8988T (cell line): Measurements from ENCODE around the gene SF3B2.
"Not testable (repeated sequence)": the region's sequence is repeated elsewhere in the genome, so short reads cannot be mapped to it uniquely, and the experiment has no call there.

ENCODE experiments used
- DNase-seq: peaks from one replicate; pipeline ENCODE4 v3.0.0; 2011

The SF3B2 gene, protein sequence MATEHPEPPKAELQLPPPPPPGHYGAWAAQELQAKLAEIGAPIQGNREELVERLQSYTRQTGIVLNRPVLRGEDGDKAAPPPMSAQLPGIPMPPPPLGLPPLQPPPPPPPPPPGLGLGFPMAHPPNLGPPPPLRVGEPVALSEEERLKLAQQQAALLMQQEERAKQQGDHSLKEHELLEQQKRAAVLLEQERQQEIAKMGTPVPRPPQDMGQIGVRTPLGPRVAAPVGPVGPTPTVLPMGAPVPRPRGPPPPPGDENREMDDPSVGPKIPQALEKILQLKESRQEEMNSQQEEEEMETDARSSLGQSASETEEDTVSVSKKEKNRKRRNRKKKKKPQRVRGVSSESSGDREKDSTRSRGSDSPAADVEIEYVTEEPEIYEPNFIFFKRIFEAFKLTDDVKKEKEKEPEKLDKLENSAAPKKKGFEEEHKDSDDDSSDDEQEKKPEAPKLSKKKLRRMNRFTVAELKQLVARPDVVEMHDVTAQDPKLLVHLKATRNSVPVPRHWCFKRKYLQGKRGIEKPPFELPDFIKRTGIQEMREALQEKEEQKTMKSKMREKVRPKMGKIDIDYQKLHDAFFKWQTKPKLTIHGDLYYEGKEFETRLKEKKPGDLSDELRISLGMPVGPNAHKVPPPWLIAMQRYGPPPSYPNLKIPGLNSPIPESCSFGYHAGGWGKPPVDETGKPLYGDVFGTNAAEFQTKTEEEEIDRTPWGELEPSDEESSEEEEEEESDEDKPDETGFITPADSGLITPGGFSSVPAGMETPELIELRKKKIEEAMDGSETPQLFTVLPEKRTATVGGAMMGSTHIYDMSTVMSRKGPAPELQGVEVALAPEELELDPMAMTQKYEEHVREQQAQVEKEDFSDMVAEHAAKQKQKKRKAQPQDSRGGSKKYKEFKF

DNA sequence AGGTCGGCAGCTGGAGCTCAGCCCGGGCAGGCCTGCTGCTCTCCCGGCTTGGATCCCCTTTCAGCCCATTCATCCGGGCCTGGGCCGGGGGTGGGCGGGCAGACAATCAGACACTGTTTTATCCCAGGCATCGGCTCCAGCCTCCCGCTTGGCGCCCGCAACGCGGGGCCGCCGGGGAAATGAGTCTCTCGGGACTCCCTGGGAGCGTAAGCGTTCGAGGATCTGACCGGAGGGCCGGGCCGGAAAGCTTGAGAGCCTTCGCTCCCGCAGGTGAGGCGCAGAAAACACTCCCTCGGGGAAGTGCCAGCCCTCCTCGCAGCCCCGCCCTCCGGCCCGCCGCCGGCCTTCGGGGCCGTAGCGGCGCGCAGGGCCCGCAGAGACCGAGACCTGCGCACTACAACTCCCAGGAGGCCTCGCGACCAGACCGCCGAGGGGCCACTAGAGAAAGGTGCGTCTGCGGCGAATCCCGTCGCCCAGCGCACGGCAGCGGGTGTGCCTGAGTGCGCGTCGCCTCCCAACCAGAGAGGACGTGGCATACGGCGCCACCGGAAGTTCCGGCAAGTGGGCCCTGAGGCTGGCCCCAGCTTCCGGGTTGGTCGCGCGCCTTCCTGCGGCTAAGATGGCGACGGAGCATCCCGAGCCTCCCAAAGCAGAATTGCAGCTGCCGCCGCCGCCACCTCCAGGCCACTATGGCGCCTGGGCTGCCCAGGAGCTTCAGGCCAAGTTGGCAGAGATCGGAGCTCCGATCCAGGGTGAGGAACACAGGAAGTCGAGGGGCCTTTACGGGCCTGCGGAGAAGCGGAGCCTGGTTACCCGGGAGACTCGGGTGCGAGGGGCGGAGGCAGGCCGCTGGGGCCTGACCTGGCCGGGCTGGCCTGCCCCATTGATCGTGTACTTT is at the start of gene SF3B2:
SF3B2 (plus strand) TSS at position 599 of the 898 bp plus-strand sequence; CDS start at position 620, 21 bp downstream.
- DNase-seq = peak; percentile 98

DNA sequence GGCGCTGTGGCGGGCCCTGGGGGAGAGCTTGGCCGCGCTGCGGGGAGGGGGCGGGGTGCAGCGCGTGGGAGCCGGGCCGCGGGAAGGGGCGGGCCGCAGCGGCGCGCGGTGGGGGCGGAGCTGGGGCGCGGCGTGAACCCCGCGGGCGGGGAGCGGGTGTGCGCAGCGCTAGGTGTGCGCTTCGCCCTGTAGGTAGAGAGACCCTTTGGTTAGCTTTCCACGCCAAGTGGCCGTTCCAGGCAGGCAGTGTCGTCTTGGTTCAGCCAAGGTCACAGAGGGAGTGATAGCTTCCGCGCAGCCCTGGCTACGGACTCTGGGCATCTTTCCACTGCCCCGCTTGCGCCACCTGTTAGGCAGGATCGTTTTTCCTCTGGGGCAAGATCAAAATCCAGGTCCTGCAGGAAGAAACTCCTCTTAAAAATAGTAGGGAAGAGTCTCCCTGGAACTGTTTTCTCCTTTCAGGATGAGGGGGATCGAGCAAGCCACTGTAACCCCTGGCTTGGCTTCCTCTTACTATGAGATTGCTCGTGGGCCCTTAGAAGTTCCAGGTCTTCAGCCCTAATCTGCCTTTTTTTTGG is 49.4 kb upstream of the SF3B2 start:
- peak; percentile 55 for DNase-seq

DNA sequence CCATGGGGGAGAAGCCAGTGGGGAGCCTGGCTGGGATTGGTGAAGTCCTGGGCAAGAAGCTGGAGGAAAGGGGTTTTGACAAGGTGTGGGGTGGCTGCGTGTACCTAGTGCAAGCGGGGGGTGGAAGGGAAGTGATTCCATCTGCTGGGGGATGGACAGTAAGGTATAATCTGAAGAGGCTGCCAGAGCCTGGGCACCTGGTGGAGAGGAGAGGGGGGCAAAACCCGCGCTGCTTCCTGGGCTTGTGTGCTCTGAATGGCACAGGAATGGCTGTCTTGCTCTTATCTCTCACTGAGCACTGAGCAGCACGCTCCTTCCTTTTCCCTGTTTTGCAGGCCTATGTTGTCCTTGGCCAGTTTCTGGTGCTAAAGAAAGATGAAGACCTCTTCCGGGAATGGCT is 48.9 kb upstream of the SF3B2 start:
- DNase-seq = no peak

DNA sequence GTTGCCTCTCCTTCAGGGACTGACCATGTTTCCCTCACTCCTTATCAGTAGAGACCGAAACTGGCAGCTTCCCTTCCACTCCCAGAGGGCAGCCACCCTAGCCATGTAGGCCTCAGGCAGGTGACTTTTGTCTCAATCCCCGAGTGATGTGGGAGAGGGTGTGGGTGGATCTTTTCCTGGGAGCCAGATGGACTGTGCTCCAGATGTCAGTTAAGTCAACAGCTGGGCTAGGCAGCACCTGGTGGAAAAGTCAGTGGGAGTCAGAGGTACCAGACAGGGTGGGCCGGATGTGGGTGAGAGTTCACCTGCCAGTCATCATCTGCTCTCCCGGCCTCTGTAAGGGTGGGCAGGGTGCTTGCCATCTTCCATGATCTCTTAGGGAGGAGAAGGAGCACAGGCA is 48.0 kb upstream of the SF3B2 start:
- DNase-seq = no peak

DNA sequence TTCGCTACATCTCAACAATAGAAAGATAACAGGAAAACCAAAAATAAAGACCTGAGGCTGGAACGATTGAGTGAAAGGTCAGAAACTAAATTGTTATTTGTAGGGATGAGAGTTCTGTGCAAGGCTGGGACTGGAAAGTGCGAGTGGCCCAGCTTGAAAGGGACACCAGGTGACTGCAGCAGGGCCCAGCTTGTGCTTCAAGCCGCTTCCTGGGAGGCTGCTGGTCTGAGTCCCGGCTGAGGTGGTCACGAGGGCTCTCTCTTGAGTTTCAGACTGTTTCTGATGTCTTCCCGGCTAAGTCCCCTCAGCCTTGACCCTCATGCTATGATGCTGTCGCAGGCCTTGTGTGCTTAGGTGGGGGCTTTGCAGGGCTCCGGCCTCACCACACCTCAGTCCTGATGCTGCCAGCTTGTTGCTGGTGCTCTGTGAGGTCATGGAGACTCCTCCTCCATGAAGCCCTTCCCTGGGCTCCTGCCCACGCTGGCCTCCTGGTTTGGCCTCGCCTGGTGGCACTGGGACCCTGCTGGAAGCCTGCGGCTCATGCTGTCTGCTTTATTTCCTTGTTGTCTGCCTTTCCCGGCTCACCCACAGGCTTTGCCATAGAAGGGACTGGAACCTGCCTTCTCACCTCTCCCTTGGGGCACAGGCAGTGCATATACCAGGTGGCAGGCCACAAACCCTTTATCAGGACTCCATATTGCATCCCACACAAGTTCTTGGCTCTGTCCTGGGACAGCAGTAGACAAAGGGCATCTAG is 45.9 kb upstream of the SF3B2 start:
- DNase-seq = no peak

DNA sequence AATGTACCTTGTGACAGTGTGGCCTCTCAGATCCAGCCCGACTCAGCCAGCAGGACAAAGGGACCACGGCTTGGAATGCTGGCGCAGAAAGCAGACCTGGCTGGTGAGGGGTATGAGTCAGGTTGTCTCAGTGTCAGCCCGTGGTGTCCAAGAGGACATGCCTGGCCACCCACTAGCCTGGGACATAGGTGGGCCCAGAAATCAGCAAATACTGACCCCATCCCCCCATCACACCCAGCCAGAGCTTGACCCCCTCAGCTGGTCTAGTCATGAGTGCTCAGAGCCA is 45.3 kb upstream of the SF3B2 start:
- no peak for DNase-seq

DNA sequence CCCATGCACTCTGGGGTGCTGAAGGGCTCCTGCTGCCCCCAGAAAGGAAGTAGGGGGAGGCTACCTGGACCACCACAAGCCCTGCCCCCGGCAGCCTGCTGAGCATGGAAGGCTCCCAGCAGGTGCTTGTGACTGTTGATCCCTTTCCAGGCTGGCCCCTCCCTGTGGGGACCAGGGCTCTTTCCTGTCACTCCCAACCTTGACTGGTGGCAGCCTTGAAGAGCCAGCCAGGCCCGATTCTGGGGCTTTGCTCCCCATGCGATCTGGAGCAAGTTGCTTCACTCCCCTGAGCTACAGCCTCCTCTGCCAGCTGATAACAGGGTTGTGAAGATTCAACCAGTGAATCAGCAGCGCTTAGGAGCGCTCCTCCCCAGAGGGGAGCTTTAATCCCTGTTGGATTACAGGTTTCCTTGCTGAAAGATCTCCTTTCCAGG is 44.9 kb upstream of the SF3B2 start:
- DNase-seq = no peak

DNA sequence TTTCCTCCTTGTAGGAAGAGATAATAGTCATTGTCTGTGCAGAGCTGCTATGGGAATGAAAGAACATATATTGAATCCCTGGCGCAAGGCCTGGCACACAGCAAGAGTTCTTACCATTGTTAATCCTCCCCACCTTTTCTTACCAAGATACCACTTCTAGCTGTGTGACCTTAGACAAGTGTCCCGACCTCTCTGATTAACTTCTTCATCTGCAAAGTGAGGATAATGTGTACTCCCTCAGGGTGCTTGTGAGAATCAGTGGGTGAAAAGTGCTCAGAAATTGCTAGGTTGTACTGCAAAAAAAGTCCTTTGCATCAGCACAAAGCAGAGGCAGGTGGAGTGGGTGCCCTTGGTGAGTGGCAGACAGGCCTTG is 44.1 kb upstream of the SF3B2 start:
- no peak for DNase-seq

DNA sequence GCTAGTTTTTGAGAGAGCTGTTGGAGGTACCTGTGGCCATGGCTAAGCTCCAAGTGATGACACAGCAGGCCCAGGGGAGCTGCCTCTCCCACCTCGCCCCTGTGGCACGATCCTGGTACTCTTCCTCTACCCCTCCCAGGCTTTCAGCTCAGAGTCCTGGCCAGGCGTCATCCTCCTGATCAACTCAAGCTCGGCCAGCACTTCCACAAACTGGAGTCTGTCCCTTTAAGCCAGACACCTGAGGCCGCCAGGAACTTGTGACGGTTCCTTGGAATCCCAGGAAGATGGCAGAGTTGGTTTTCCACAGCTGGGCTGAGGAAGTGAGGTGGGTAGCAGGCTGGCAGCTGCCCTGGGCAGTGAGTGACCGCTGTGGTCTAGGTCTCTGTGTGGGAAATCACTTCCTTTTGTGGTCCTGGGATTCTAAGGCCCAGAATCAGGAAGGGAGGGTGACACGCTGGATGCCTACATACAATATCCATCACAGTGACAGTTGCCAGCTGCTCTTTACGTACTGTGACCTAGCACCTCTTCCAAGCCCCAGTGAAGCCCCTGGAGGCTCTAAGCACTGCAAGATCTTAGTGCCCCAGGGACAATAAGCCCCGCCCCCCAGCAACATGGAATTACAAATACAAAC is 43.6 kb upstream of the SF3B2 start:
- peak; percentile 68 for DNase-seq

DNA sequence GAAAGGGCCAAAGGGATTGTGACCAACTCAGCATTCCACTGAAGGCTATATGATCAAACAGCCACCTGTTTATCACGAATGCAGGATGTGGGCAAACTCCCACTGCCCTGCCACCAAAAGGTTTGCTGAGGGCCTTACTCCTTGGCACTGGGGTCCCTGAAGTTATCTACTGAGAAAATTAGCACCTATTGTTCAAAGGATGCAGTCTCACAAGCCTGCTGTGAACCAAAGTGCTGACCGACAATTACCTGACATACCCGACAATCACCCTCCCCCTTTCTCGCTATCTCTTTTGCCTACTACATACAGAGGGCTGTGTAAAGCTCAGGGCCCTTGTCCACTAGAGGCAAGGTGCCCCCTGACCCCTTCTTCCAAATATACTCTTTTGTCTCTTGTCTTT is 42.1 kb upstream of the SF3B2 start:
- DNase-seq = not testable (repeated sequence)

DNA sequence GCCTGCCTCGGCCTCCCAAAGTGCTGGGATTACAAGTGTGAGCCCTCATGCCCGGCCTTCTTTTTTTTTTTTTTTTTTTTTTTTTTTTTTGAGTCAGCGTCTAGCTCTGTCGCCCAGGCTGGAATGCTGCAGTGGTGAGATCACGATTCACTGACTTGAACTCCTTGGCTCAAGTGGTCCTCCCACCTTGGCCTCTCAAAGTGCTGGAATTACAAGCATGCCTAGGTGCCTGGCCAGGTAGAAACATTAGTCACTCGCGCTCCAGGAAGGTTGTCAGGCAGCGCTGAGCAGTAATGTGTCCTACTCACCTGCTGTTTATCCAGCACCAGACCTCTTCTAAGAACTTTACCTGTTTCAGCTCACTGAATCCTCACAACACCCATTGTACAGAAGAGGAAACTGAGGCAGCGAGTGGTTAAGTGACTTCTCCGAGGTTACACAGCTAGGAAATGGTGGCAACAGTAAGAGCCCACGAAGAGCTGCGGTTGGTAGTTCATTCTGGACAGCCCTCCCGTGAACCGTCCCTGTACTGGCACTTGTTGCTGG is 40.9 kb upstream of the SF3B2 start:
- DNase-seq = peak; percentile 79

DNA sequence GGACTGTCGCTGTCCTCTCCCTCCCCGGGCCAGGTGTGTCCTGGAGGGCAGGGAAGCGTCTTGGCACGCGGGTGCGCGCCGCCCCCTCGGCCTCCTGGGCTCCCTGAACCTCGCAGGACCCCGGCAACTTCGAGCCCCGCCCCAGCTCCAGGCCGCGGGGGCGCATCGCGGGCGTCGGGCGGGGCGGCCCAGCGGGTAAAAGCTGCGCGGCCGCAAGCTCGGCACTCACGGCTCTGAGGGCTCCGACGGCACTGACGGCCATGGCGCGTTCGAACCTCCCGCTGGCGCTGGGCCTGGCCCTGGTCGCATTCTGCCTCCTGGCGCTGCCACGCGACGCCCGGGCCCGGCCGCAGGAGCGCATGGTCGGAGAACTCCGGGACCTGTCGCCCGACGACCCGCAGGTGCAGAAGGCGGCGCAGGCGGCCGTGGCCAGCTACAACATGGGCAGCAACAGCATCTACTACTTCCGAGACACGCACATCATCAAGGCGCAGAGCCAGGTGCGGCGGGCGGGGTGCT is 40.3 kb upstream of the SF3B2 start, which contains the start of gene CST6:
CST6 (plus strand) TSS at position 224 of the 519 bp plus-strand sequence; CDS start at position 261, 37 bp downstream.
- no peak for DNase-seq

DNA sequence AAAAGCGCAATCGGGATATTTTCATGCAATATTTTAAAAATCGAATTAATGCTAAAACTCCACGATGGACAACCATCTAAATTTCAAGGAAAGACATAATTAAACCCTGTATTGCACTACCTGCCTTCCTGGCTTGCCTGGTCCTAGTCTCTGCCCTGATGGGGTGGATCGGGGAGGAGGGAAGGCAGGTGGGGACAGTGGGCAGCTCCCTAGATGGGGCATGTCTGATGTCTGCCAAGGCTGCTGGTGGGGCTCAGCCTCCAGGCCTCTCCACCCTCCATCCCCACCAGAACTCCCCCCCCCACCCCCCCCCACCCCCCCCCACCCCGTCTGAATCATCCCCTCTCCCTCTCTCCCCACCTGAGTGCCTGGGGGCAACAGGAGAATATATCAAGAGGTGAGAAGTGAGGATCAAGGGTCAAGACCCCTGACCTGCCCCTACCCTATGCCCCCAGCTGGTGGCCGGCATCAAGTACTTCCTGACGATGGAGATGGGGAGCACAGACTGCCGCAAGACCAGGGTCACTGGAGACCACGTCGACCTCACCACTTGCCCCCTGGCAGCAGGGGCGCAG is 39.7 kb upstream of the SF3B2 start:
- DNase-seq = peak; percentile 71

DNA sequence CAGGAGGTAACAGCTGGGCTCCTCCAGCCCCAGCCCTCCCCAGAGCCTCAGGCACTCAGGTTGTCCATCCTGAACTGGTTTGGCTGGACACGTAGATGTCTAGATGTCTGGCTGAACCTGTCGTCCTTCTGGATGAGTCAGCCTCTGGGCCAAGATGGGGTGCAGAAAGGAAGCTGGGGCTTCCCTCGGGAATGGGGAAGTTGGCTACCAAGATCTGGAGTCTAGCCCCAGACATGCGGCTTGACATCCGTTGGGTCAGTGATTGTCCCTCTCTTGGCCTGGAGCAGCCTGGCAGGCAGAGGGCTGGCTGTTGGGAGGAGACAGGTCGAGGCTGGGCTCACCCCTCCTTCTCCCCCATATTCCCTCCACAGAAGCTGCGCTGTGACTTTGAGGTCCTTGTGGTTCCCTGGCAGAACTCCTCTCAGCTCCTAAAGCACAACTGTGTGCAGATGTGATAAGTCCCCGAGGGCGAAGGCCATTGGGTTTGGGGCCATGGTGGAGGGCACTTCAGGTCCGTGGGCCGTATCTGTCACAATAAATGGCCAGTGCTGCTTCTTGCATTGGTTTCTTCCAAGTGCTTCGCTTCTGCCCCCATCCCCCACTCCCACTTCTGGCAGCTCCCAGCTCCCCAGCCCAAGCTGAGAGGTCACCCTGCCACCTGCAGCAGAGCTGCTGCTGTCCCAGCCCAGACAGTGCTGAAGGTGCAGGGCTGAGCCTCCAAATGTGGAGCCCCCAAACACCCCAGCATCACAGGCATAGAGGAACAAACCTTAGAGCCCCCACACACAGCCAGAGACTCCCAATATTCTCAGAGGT is 39.0 kb upstream of the SF3B2 start:
- DNase-seq = no peak

DNA sequence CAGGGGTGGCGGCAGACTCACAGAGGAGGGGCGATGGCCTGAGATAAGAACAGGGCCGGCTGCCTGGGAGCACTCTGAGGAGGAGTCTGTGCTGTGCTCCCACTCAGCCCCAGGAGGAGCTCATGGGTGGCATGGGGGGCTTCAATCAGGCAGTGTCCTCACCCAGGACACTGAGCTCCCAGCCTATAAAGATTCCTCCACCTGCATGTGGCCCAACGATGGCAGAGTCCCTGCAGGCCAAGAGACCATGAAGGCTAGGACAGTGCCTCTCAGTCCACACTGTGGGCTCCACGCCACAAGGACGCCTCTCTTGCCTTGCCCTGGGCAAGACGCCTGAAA is 38.4 kb upstream of the SF3B2 start:
- DNase-seq = no peak

DNA sequence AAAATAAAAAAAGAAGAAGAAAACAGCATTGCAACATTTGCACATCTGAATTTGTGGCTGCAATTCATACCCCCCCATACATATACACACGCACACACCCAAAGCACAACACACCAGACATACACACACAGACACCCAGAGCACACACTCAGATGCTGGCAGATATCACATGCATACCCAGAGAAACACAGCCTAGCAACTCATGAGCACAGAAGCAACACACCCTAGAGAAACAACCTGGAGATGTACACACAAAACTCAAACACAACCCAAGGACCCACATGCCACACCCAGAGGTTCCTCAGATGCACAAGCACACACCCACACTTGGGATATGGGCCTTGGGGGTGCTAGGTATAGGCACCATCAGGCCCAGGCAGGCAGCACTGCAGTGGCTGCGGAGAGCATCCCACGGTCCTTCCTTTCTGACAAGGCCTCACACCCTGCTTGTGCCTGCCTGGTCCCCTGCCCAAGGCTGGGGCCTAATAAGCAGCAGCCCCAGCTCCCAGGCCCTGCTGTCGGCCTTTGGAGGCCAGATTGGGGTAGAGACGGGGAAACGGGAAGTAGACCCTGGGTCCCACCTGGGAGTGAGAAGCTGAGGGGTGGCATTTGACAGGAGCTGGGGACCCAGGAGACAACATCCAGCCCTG is 37.2 kb upstream of the SF3B2 start:
- DNase-seq = peak; percentile 55

DNA sequence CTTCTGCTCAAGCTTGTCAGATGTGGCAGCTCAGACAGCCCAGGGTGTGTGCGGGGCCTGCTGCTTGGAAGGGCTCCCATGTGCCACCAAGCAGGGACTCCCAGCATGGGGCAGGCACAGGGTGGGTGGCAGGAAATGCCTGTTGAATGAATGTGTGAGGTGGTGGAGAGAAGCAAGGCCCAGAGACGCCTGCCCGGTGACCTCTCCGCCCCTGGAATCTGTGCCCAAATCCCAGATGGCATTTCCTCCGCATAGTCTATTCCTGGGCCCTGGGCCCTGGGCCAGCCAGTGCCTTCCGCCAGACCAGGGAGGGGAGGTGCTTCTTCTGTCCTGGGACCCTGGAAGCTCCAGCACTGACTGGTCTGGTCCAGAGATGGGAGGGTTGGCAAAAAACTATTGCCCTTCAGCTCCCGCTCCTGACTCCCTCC is 36.7 kb upstream of the SF3B2 start:
- peak; percentile 98 for DNase-seq

DNA sequence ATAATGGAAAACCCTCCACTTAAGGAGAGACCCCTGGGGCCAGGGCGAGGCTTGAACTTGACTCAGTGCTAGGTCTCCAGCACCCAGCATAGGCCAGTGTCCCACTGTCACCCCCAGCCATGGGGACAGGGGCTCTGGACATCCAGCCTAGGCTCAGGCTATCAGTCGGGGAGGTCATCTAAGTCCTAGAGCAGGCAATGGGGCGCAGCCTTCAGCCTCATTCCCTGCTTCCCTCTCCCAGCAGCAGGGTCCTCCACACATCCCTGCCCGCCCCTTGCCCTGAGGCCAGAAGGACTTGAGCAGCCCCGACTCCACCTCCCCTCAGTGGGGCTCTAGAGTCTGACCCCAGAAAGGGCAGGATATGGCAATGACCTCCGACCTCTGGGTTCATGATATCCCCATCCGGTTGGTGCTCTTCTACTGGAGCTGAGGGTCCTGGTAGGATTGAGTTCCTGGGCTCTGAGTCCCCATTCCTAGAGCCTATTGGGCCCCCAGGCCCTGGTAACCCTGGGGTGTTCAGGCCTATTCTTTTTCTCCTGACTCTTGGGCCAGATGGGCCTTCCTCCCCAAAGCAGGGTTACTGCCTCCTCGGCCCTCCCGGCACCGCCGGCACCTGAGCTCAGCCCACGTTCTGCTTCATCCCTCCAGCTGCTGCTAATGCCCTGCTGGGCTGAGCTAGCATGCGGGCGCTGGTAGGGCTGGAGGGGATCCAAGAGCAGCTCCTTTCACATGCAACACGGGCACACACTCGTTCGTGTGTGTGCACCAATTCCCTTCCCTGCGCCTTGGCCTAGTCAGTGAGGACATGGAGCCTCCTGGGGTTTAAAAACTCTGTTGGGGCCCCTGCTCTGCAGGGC is 36.0 kb upstream of the SF3B2 start:
- DNase-seq = no peak
